Measurements from ENCODE around the gene SST. TPM values are rescaled to one million over a fixed set of nuclear protein-coding genes. Genes with fewer than 3 reads are reported as not detected.

Gene SST
- total RNA-seq, 2 donors from 2014 or later: not detected

DNA sequence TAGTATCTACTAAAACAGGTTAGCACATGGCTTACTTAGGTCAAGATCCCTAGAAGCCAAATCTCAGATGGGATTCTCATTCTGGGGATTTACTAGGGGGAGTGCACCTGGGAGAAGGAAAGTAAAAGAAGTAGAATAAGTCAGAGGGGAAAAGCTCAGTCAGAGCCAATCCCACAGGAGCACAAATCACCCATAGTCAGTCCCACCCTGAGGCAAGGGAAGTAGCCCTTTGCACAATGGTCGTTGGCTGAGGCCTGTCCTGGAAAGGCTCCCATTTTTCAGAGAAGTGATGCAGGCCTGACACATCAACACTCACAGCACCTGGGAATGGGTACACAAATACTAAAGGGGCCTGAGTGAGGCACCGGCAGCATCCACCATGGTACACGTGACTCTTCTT lies 39.8 kb downstream of the SST start:
- no peak for TF ChIP-seq CTCF (IDR thresholded peaks at IDR 0.05)
- H3K4me3 ChIP-seq: no peak overlapping the region
- no peaks in the 10 kb centered on the region for H3K36me3 ChIP-seq
- peaks cover 5% of the 10 kb centered on the region for H3K9me3 ChIP-seq
- no peaks in the 10 kb centered on the region for H3K27me3 ChIP-seq (replicated peaks; ENCODE audit: insufficient read depth)
- H3K27ac ChIP-seq: no peak overlapping the region
- ATAC-seq (ENCODE audit: insufficient number of reproducible peaks, low FRiP score, low read depth) (no peak), DNase-seq (ENCODE audit: low spot score) (no peak)
- no peaks in the 10 kb centered on the region for H3K4me1 ChIP-seq (ENCODE audit: control insufficient read depth in 1 of 2, low read depth in 2 of 2)

DNA sequence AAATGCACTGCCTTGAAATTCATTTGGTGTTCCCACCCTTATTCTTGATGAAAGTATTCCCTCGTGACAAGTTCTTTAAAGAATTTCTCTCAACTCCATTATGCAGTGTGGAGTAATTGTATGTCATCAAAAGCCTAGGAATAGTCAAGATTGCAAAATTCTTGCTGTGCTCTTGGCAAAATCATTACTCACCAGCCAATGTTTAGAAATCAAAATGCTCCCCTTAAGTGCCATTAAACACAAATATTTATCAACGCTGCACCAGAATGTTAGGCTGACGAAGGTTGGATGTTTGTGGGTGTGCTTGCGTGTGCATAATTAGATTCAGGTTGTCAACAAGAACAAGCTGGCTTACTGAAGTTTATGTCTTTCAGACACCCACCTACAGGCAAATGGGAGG lies 40.5 kb downstream of the SST start:
- no peak for TF ChIP-seq CTCF (IDR thresholded peaks at IDR 0.05)
- Histone ChIP-seq H3K27me3 (replicated peaks; ENCODE audit: insufficient read depth) (no peaks in the 10 kb centered on the region), H3K9me3 (peaks cover 4% of the 10 kb centered on the region), H3K4me1 (ENCODE audit: control insufficient read depth in 1 of 2, low read depth in 2 of 2) (no peaks in the 10 kb centered on the region), H3K4me3 (no peak overlapping the region), H3K36me3 (no peaks in the 10 kb centered on the region), H3K27ac (no peak overlapping the region)
- DNase-seq (ENCODE audit: low spot score) (no peak), ATAC-seq (ENCODE audit: insufficient number of reproducible peaks, low FRiP score, low read depth) (no peak)

DNA sequence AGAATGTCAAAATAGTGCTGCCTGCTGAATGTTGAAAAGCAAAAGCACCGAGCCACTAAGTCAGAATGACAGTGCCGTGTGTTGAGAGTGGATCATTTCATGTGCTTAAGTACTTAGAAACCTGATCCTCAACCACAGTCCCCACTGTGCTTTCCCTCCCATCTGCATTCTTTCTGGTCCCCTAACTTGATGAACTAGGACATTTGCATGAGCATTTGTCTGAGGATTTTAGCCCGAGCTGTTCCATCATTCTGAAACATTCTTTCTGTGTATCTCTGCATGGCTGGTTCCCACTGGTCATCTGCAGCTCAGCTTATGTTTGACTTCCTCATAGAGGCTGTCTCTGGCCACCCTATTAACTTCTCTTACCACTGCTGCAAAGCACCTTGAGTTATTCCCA lies 42.0 kb downstream of the SST start:
- ATAC-seq (ENCODE audit: insufficient number of reproducible peaks, low FRiP score, low read depth): no peak
- Histone ChIP-seq H3K4me3 (no peak overlapping the region), H3K4me1 (ENCODE audit: control insufficient read depth in 1 of 2, low read depth in 2 of 2) (no peaks in the 10 kb centered on the region), H3K9me3 (no peaks in the 10 kb centered on the region), H3K27ac (no peak overlapping the region), H3K36me3 (no peaks in the 10 kb centered on the region), H3K27me3 (replicated peaks; ENCODE audit: insufficient read depth) (no peaks in the 10 kb centered on the region)
- no peak for TF ChIP-seq CTCF (IDR thresholded peaks at IDR 0.05)
- no peak for DNase-seq (ENCODE audit: low spot score)

- Histone ChIP-seq H3K36me3 (no peaks in the 10 kb centered on the region), H3K27ac (no peak overlapping the region), H3K27me3 (replicated peaks; ENCODE audit: insufficient read depth) (no peaks in the 10 kb centered on the region), H3K9me3 (no peaks in the 10 kb centered on the region), H3K4me3 (no peak overlapping the region), H3K4me1 (ENCODE audit: control insufficient read depth in 1 of 2, low read depth in 2 of 2) (no peaks in the 10 kb centered on the region)
- no peak for DNase-seq (ENCODE audit: low spot score)
- no peak for TF ChIP-seq CTCF (IDR thresholded peaks at IDR 0.05)
- no peak for ATAC-seq (ENCODE audit: insufficient number of reproducible peaks, low FRiP score, low read depth)
Measured at GRCh38 chr3:187626581-187626980, 43.6 kb downstream of the SST start.

- Histone ChIP-seq H3K4me1 (ENCODE audit: control insufficient read depth in 1 of 2, low read depth in 2 of 2) (no peaks in the 10 kb centered on the region), H3K27me3 (replicated peaks; ENCODE audit: insufficient read depth) (no peaks in the 10 kb centered on the region), H3K36me3 (no peaks in the 10 kb centered on the region), H3K9me3 (no peaks in the 10 kb centered on the region), H3K27ac (no peak overlapping the region), H3K4me3 (no peak overlapping the region)
- DNase-seq (ENCODE audit: low spot score): no peak
- TF ChIP-seq CTCF (IDR thresholded peaks at IDR 0.05): no peak
- ATAC-seq (ENCODE audit: insufficient number of reproducible peaks, low FRiP score, low read depth): no peak
Measured at GRCh38 chr3:187624588-187624987, 45.6 kb downstream of the SST start.
